ENCODE measurements around the gene ARHGEF17.

DNA sequence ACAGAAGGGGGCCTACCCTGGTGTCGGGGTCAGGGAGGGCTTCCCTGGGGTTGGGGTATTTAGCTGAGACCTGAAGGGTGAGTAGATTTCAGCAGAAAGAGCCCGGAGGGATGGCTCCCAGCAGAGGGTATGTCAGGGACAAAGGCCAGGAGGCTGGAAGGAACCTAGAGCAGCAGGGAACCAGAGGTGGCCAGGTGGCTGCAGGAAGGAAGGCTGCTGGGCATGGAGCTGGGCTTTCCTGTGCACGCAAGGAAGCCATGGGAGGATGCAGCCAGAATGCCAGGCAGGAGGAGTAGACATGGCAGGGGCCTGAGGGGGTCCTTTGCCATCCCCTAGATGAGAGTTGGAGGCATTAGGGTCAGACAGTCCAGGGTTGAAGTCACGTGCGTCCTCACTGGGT, 40.8 kb downstream of the ARHGEF17 start:
- TF ChIP-seq YY1 (IDR thresholded peaks at IDR 0.05; ENCODE audit: insufficient read depth, insufficient read length) (no peak), ZNF274 (IDR thresholded peaks at IDR 0.05; ENCODE audit: low read depth, low read length) (no peak)
